GM12878 (cell line): ENCODE results near the gene HOOK2. TPM values are rescaled to one million over a fixed set of nuclear protein-coding genes. Genes with fewer than 3 reads are reported as not detected.

Experiments used
- BACH1 ChIP-seq: fragments of 450-650 bp; IDR thresholded peaks from 2 replicates; pipeline ENCODE4 v1.6.1; 2017; ENCODE audit warnings: mild to moderate bottlenecking, borderline replicate concordance
- BCL11A ChIP-seq: IDR thresholded peaks from 2 replicates; pipeline ENCODE4 v1.6.1; 2011; ENCODE audit warnings: low read depth, low read length
- BRCA1 ChIP-seq: IDR thresholded peaks from 2 replicates; pipeline ENCODE4 v1.6.1; 2011; ENCODE audit warnings: low read depth, low read length, improper control_type of control experiment
- CEBPB ChIP-seq, 2 experiments: fragments of 150-350 bp in 1 of 2; IDR thresholded peaks; 2 replicates each; pipeline ENCODE4 v1.6.1; 2012 to 2014; ENCODE audit warnings: low read depth in 2 of 2, low read length in 2 of 2, borderline replicate concordance in 1 of 2, inconsistent platforms in 1 of 2
- CHD4 ChIP-seq: fragments of 200-600 bp; sonication (generic); IDR thresholded peaks from 2 replicates; pipeline ENCODE4 v1.6.1; 2016; ENCODE audit warnings: mild to moderate bottlenecking
- EP300 ChIP-seq, 2 experiments: fragments of 150-350 bp in 1 of 2; IDR thresholded peaks; 2 replicates each; pipeline ENCODE4 v1.6.1; 2011 to 2012; ENCODE audit warnings: low read depth in 2 of 2, low read length in 2 of 2, borderline replicate concordance in 1 of 2, improper control_type of control experiment in 1 of 2, inconsistent platforms in 1 of 2; ENCODE audit not compliant: control insufficient read depth in 1 of 2
- FOS ChIP-seq: IDR thresholded peaks from 3 replicates; pipeline ENCODE4 v1.6.1; 2011; ENCODE audit warnings: borderline replicate concordance; ENCODE audit not compliant: insufficient read length; ENCODE audit errors: extremely low read depth
- FOXK2 ChIP-seq: fragments of 450-650 bp; IDR thresholded peaks from 2 replicates; pipeline ENCODE4 v1.6.1; 2017; ENCODE audit warnings: mild to moderate bottlenecking, moderate library complexity
- FOXM1 ChIP-seq: IDR thresholded peaks from 2 replicates; pipeline ENCODE4 v1.6.1; 2012; ENCODE audit warnings: low read depth, mild to moderate bottlenecking, inconsistent platforms, low read length, moderate library complexity
- GATAD2B ChIP-seq: fragments of 450-650 bp; conservative IDR thresholded peaks from 2 replicates; pipeline ENCODE4 v1.6.1; 2017; ENCODE audit warnings: low read depth, mild to moderate bottlenecking, moderate library complexity
- KDM1A ChIP-seq: fragments of 200-600 bp; sonication (generic); IDR thresholded peaks from 2 replicates; pipeline ENCODE4 v1.6.1; 2016; ENCODE audit warnings: borderline replicate concordance
- MEF2A ChIP-seq: IDR thresholded peaks from 2 replicates; pipeline ENCODE4 v1.6.1; 2011; ENCODE audit warnings: low read depth, mild to moderate bottlenecking, low read length, moderate library complexity; ENCODE audit not compliant: insufficient read depth
- MTA2 ChIP-seq: fragments of 450-650 bp; IDR thresholded peaks from 2 replicates; pipeline ENCODE4 v1.6.1; 2016; ENCODE audit warnings: low read depth, mild to moderate bottlenecking, moderate library complexity
- PAX8 ChIP-seq: fragments of 450-650 bp; IDR thresholded peaks from 2 replicates; pipeline ENCODE4 v1.6.1; 2017; ENCODE audit warnings: mild to moderate bottlenecking, moderate library complexity
- POLR2AphosphoS2 ChIP-seq: IDR thresholded peaks from 2 replicates; pipeline ENCODE4 v1.6.1; 2011; ENCODE audit warnings: low read depth, mild to moderate bottlenecking, low read length, improper control_type of control experiment, moderate library complexity
- POU2F2 ChIP-seq: IDR thresholded peaks from 3 replicates; pipeline ENCODE4 v1.6.1; 2011; ENCODE audit warnings: low read depth, mild to moderate bottlenecking, low read length, borderline replicate concordance
- RAD21 ChIP-seq: IDR thresholded peaks from 2 replicates; pipeline ENCODE4 v1.6.1; 2011; ENCODE audit warnings: mild to moderate bottlenecking, low read depth, low read length, moderate library complexity; ENCODE audit not compliant: insufficient read depth
- RAD51 ChIP-seq: fragments of 450-650 bp; IDR thresholded peaks from 2 replicates; pipeline ENCODE4 v1.6.1; 2016; ENCODE audit warnings: moderate library complexity, mild to moderate bottlenecking, inconsistent platforms
- RB1 ChIP-seq: fragments of 450-650 bp; formaldehyde crosslinking; IDR thresholded peaks from 2 replicates; pipeline ENCODE4 v1.6.1; 2017; ENCODE audit warnings: mild to moderate bottlenecking, borderline replicate concordance
- RELA ChIP-seq: fragments of 450-650 bp; IDR thresholded peaks from 2 replicates; pipeline ENCODE4 v1.8.0; 2014; ENCODE audit warnings: borderline replicate concordance; ENCODE audit not compliant: partially characterized antibody
- SMARCA5 ChIP-seq: fragments of 450-650 bp; IDR thresholded peaks from 2 replicates; pipeline ENCODE4 v1.6.1; 2017; ENCODE audit warnings: mild to moderate bottlenecking
- SPI1 ChIP-seq: IDR thresholded peaks from 2 replicates; pipeline ENCODE4 v1.6.1; 2011; ENCODE audit warnings: low read depth, mild to moderate bottlenecking, low read length, moderate library complexity, borderline replicate concordance; ENCODE audit not compliant: insufficient read depth
- SREBF2 ChIP-seq: IDR thresholded peaks from 2 replicates; pipeline ENCODE4 v1.6.1; 2012; ENCODE audit warnings: mild to moderate bottlenecking, low read length
- TAF1 ChIP-seq: IDR thresholded peaks from 2 replicates; pipeline ENCODE4 v1.6.1; 2011; ENCODE audit warnings: mild to moderate bottlenecking, low read depth, low read length, borderline replicate concordance
- TCF12 ChIP-seq: IDR thresholded peaks from 2 replicates; pipeline ENCODE4 v1.6.1; 2011; ENCODE audit warnings: low read depth, mild to moderate bottlenecking, low read length
- TCF3 ChIP-seq: IDR thresholded peaks from 2 replicates; pipeline ENCODE4 v1.6.1; 2012; ENCODE audit warnings: low read depth, mild to moderate bottlenecking, low read length, borderline replicate concordance; ENCODE audit not compliant: insufficient read depth
- WRNIP1 ChIP-seq: IDR thresholded peaks from 2 replicates; pipeline ENCODE4 v1.6.1; 2011; ENCODE audit warnings: low read depth, low read length, improper control_type of control experiment, borderline replicate concordance
- ZNF24 ChIP-seq: fragments of 450-650 bp; IDR thresholded peaks from 2 replicates; pipeline ENCODE4 v1.6.1; 2017; ENCODE audit warnings: antibody characterized with exemption, mild to moderate bottlenecking
- ZZZ3 ChIP-seq: IDR thresholded peaks from 2 replicates; pipeline ENCODE4 v1.6.1; 2011; ENCODE audit warnings: low read depth; ENCODE audit not compliant: control insufficient read depth, insufficient read length
- polyA plus RNA-seq, 11 experiments: library from polyadenylated mRNA; depleted of rRNA in 4 of 11; unstranded in 6 of 11; stranded (reverse) in 5 of 11; fragments of >200 nt; fragmentation: Nextera tagmentation in 4 of 11; fragmentation: Illumina TruSeq in 1 of 11; extraction: Ambion mirVana in 4 of 11; extraction: Trizol in 1 of 11; gene quantifications; 1 replicate in 1 of 11; 2 replicates in 10 of 11; pipeline versions ENCODE4 v1.2.1 to v1.2.3, GENCODE V29; 2011 to 2016; ENCODE audit warnings: inconsistent platforms in 2 of 11, missing spikeins in 2 of 11, low read depth in 1 of 11
- total RNA-seq, 4 experiments: library from RNA; depleted of rRNA in 3 of 4; stranded (reverse); fragments of >200 nt in 3 of 4; fragmentation: Illumina TruSeq in 1 of 4; extraction: Trizol in 1 of 4; gene quantifications; 2 replicates each; pipeline versions ENCODE4 v1.2.1 to v1.2.3, GENCODE V29; 2013 to 2021
- TF ChIP-seq, protein P1 (sequence below): fragments of 450-650 bp; formaldehyde crosslinking; IDR thresholded peaks from 2 replicates; pipeline ENCODE4 v1.4.0; 2020; ENCODE audit warnings: mild to moderate bottlenecking, moderate library complexity

Gene HOOK2
- total and polyA plus RNA-seq, 10 of the 15 experiments (the other 5 are each of a cell fraction or from before 2014, with no cell fraction given), result 1.5 to 9.6 (median 6.2) TPM

DNA sequence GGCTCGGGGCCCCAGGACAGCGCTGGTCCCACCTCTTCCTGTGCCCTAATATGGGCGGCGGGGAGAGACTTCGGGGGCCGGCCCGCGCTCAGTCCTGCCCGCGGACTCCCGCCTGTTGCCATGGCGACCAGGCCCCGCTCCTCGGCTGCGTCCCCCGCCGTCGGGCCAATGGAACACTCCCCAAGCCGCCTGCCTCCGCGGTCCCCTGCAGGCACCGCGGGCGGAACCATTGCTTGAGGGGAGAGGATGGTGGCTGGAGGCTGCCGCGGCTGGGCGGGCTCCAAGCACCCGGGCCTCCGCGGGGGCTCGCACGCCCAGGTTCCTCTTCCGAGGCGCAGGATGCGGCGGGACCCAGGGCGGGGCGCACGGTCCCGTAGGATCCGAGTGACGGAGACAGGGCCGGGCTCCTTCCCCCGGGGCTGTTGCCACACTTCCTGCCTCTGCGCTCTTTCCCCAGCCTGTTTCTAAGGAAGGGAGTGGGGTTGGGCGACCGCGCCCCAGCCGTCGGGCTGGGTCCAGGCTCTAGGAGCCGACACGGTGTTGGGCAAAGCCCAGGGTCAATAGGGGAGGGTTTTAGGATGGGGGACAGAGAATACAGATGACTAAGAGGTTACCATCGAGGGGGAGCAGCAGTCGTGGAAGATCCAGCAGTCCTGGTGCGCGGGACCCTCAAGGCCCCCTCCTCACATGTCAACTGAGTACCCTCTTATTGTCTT lies 14.7 kb upstream of the HOOK2 start (continued):
- no peak; the same call in 1 of the 2 replicates for TF ChIP-seq POLR2AphosphoS2
- peak; percentile 28; the same call in 1 of the 2 replicates for TF ChIP-seq SMARCA5
- TF ChIP-seq RAD51, result no peak
- TF ChIP-seq PAX8, result no peak
- TF ChIP-seq BACH1, result peak; percentile 52; the same call in 1 of the 2 replicates
- TF ChIP-seq BRCA1, result peak; percentile 38; the same call in 1 of the 2 replicates
- peak; percentile 97 for TF ChIP-seq FOXK2
- TF ChIP-seq ZNF24, result no peak
- no peak for TF ChIP-seq FOS
- no peak for TF ChIP-seq BCL11A
- no peak for TF ChIP-seq FOXM1
- TF ChIP-seq GATAD2B, result peak; percentile 72; the same call in 1 of the 2 replicates
- 0 out of 4 replicates have a peak, but pooled peaks of 1 of the 2 experiments have one; percentile 9 for TF ChIP-seq EP300 (IDR thresholded peaks at IDR 0.05; ENCODE audit: borderline replicate concordance in 1 of 2, control insufficient read depth in 1 of 2, low read depth in 2 of 2, low read length in 2 of 2)
- no peak for TF ChIP-seq CHD4
- TF ChIP-seq POU2F2, result no peak
- TF ChIP-seq RELA, result peak; percentile 83
- peak; percentile 94 for TF ChIP-seq RB1
- TF ChIP-seq RAD21, result no peak
- TF ChIP-seq CEBPB (IDR thresholded peaks at IDR 0.05; ENCODE audit: borderline replicate concordance in 1 of 2, low read depth in 2 of 2, low read length in 2 of 2), result peak in 1 of 2 experiments; percentile 34; a peak in 1 of 4 replicates
- no peak for TF ChIP-seq TCF3
- TF ChIP-seq SREBF2, result no peak
- TF ChIP-seq KDM1A, result no peak
- TF ChIP-seq, protein P1, sequence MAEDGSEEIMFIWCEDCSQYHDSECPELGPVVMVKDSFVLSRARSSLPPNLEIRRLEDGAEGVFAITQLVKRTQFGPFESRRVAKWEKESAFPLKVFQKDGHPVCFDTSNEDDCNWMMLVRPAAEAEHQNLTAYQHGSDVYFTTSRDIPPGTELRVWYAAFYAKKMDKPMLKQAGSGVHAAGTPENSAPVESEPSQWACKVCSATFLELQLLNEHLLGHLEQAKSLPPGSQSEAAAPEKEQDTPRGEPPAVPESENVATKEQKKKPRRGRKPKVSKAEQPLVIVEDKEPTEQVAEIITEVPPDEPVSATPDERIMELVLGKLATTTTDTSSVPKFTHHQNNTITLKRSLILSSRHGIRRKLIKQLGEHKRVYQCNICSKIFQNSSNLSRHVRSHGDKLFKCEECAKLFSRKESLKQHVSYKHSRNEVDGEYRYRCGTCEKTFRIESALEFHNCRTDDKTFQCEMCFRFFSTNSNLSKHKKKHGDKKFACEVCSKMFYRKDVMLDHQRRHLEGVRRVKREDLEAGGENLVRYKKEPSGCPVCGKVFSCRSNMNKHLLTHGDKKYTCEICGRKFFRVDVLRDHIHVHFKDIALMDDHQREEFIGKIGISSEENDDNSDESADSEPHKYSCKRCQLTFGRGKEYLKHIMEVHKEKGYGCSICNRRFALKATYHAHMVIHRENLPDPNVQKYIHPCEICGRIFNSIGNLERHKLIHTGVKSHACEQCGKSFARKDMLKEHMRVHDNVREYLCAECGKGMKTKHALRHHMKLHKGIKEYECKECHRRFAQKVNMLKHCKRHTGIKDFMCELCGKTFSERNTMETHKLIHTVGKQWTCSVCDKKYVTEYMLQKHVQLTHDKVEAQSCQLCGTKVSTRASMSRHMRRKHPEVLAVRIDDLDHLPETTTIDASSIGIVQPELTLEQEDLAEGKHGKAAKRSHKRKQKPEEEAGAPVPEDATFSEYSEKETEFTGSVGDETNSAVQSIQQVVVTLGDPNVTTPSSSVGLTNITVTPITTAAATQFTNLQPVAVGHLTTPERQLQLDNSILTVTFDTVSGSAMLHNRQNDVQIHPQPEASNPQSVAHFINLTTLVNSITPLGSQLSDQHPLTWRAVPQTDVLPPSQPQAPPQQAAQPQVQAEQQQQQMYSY, result no peak
- TF ChIP-seq SPI1, result peak; percentile 29; the same call in 1 of the 2 replicates
- no peak for TF ChIP-seq ZZZ3
- no peak; the same call in 1 of the 2 replicates for TF ChIP-seq MTA2
- TF ChIP-seq TCF12, result no peak; the same call in 1 of the 2 replicates
- peak; percentile 56; the same call in 1 of the 2 replicates for TF ChIP-seq TAF1
- TF ChIP-seq MEF2A, result no peak
- peak; percentile 60; the same call in 1 of the 2 replicates for TF ChIP-seq WRNIP1
